ENCODE data around the gene ELF3. TPM values are rescaled to one million over a fixed set of nuclear protein-coding genes. Genes with fewer than 3 reads are reported as not detected.

ELF3 gene
- total and polyA plus RNA-seq, 2 of the 8 experiments (the other 6 are each of a cell fraction or from before 2014, with no cell fraction given): 17.3 to 25.0 TPM

- CTCF ChIA-PET (ENCODE audit: partially characterized antibody): interaction anchor here (0.6 to 1.8 kb wide), 8 partner anchors 12 to 824 kb away, joined by 3 to 6 read pairs (median 3); partner anchors contain the start of gene ELF3
- Histone ChIP-seq H2BK15ac (ENCODE audit: low read length) (no peak overlapping the region), H3K79me1 (ENCODE audit: low read depth, low read length) (no peaks in the 10 kb centered on the region), H3K4me1 (replicated peaks in 1 of 4; ENCODE audit: control insufficient read depth in 3 of 4, insufficient read depth in 4 of 4, low read length in 3 of 4) (peaks cover 0 to 1% (median under 1%) of the 10 kb centered on the region in 4 experiments; a peak in 3 of 7 replicates), H3K4me2 (ENCODE audit: insufficient read depth in 1 of 2, low read depth in 2 of 2, low read length in 2 of 2) (no peak overlapping the region), H3K4ac (replicated peaks; ENCODE audit: insufficient read length, low read depth, low read length) (no peak overlapping the region), H3K56ac (replicated peaks; ENCODE audit: insufficient read length, low read depth, low read length) (no peak overlapping the region), H4K5ac (ENCODE audit: insufficient read length, low read depth, low read length) (no peak overlapping the region), H2BK120ac (replicated peaks; ENCODE audit: low read depth, low read length) (no peak overlapping the region), H3K9me3 (ENCODE audit: insufficient read depth in 2 of 2, low read depth in 1 of 2, low read length in 1 of 2) (no peaks in the 10 kb centered on the region), H3K23ac (ENCODE audit: insufficient read length) (no peak overlapping the region), H3K14ac (ENCODE audit: insufficient read length) (no peak overlapping the region), H3K18ac (ENCODE audit: extremely low read depth, low read length) (no peak overlapping the region), H4K20me1 (replicated peaks in 1 of 2; ENCODE audit: control insufficient read depth in 1 of 2, insufficient read depth in 2 of 2, low read length in 2 of 2) (no peaks in the 10 kb centered on the region), H3K79me2 (ENCODE audit: control insufficient read depth in 1 of 2, insufficient read depth in 2 of 2, low read length in 2 of 2) (no peaks in the 10 kb centered on the region), H4K8ac (ENCODE audit: extremely low read depth, insufficient read depth, low read length) (no peak overlapping the region), H2AFZ (ENCODE audit: low read length) (no peak overlapping the region), H3K9ac (replicated peaks in 1 of 4; ENCODE audit: extremely low read depth in 1 of 4, low read depth in 3 of 4, low read length in 3 of 4) (no peak overlapping the region), H3K27me3 (replicated peaks in 1 of 4; ENCODE audit: control insufficient read depth in 3 of 4, extremely low read depth in 1 of 4, insufficient read depth in 3 of 4, low read length in 3 of 4) (no peaks in the 10 kb centered on the region), H3K23me2 (ENCODE audit: low read depth, low read length) (no peaks in the 10 kb centered on the region), H3K27ac (ENCODE audit: low read depth, low read length) (no peak overlapping the region), H2BK5ac (ENCODE audit: low read depth, low read length) (no peak overlapping the region), H2BK20ac (ENCODE audit: low read length) (no peak overlapping the region), H2BK12ac (ENCODE audit: low read depth, low read length) (no peak overlapping the region), H3K4me3 (ENCODE audit: extremely low read depth in 1 of 4, insufficient read depth in 2 of 4, low read depth in 3 of 4, low read length in 4 of 4) (no peak overlapping the region), H2AK5ac (ENCODE audit: low read depth, low read length) (no peak overlapping the region), H3K36me3 (ENCODE audit: control insufficient read depth in 2 of 4, insufficient read depth in 4 of 4, low read length in 3 of 4) (no peaks in the 10 kb centered on the region), H4K91ac (replicated peaks; ENCODE audit: insufficient read length, low read length) (no peak overlapping the region)
- POLR2A ChIA-PET (ENCODE audit: partially characterized antibody): interaction anchor here (1.2 to 4.1 kb wide), 2 partner anchors 19 to 58 kb away, joined by 3 to 26 read pairs; partner anchors contain the start of gene ELF3
- DNase-seq (ENCODE audit: low read depth in 1 of 2, low spot score in 2 of 2): no peak
- FAIRE-seq: no peak
- WGBS, 2 experiments (ENCODE audit: extremely low coverage in 1 of 2, insufficient coverage in 1 of 2, insufficient read length in 1 of 2, insufficient replicate concordance in 2 of 2, low coverage in 1 of 2, low lambda C conversion rate in 2 of 2, missing lambda C conversion rate in 1 of 2): 92% methylated on average over 5 of the region's 5 CpGs; no CpG with 5 or more reads in 1 of the 2 experiments
- TF ChIP-seq MAX (IDR thresholded peaks at IDR 0.05) (no peak), TEAD4 (IDR thresholded peaks at IDR 0.05; ENCODE audit: low read depth, low read length) (no peak), YY1 (IDR thresholded peaks at IDR 0.05; ENCODE audit: low read depth, low read length) (no peak), SP1 (IDR thresholded peaks at IDR 0.05; ENCODE audit: low read depth, low read length) (no peak), RAD21 (IDR thresholded peaks at IDR 0.05 in 1 of 2, conservative IDR thresholded peaks at IDR 0.05 in 1 of 2; ENCODE audit: low read depth in 2 of 2, low read length in 2 of 2) (no peak), POLR2AphosphoS5 (IDR thresholded peaks at IDR 0.05; ENCODE audit: low read depth, low read length) (no peak), CBX8 (IDR thresholded peaks at IDR 0.05; ENCODE audit: borderline replicate concordance, low read depth, low read length) (no peak), NRF1 (IDR thresholded peaks at IDR 0.05; ENCODE audit: low read depth, low read length) (no peak), SUZ12 (IDR thresholded peaks at IDR 0.05; ENCODE audit: low read length) (no peak), EP300 (IDR thresholded peaks at IDR 0.05; ENCODE audit: borderline replicate concordance in 1 of 2, low read depth in 2 of 2, low read length in 2 of 2) (no peak), RNF2 (IDR thresholded peaks at IDR 0.05; ENCODE audit: borderline replicate concordance, low read depth, low read length, missing control alignments, poor library complexity, severe bottlenecking) (no peak), HDAC2 (IDR thresholded peaks at IDR 0.05; ENCODE audit: borderline replicate concordance in 1 of 2, low read depth in 2 of 2, low read length in 2 of 2) (no peak), TBP (IDR thresholded peaks at IDR 0.05; ENCODE audit: low read depth, low read length) (no peak)
These were observed 18.8 kb downstream of the ELF3 start for GRCh38 chr1:202029171-202029665.
